Femur (tissue), 1 donor: ENCODE measurements around the gene FASN.
A peak's percentile ranks its signal among the peaks of the same experiment; 100 is the strongest.

Source experiments
- DNase-seq: peaks from one replicate; pipeline ENCODE4 v3.0.0-alpha.2; 2017

Gene FASN

GRCh38 chr17:82072827-82073226, 25.2 kb downstream of the FASN start:
- no peak for DNase-seq

GRCh38 chr17:82070611-82071010, 27.4 kb downstream of the FASN start:
- DNase-seq, result no peak

GRCh38 chr17:82065638-82066303, 32.3 kb downstream of the FASN start, which contains the start of gene DUS1L:
Gene DUS1L (minus strand): TSS chr17:82065804. CDS start chr17:82065059, 745 bp downstream.
- peak; percentile 66 for DNase-seq

GRCh38 chr17:82065193-82065637, 32.8 kb downstream of the FASN start:
- DNase-seq, result peak; percentile 23

- peak; percentile 16 for DNase-seq
Measured at GRCh38 chr17:82064433-82065192, 33.4 kb downstream of the FASN start.

- DNase-seq, result peak; percentile 21
Measured at GRCh38 chr17:82063424-82064415, 34.3 kb downstream of the FASN start.

- no peak for DNase-seq
Measured at GRCh38 chr17:82062984-82063368, 35.1 kb downstream of the FASN start.

GRCh38 chr17:82062076-82062983, 35.7 kb downstream of the FASN start:
- peak; percentile 15 for DNase-seq

GRCh38 chr17:82061047-82061925, 36.8 kb downstream of the FASN start:
- DNase-seq, result peak; percentile 22

GRCh38 chr17:82060614-82061013, 37.4 kb downstream of the FASN start:
- DNase-seq, result peak; percentile 16

- DNase-seq, result peak; percentile 14
Measured at GRCh38 chr17:82060001-82060380, 38.0 kb downstream of the FASN start.

GRCh38 chr17:82059272-82060000, 38.6 kb downstream of the FASN start:
- peak; percentile 21 for DNase-seq

- no peak for DNase-seq
Measured at GRCh38 chr17:82058855-82059249, 39.2 kb downstream of the FASN start.

- peak; percentile 20 for DNase-seq
Measured at GRCh38 chr17:82058230-82058854, 39.7 kb downstream of the FASN start.

GRCh38 chr17:82056729-82057621, 41.1 kb downstream of the FASN start:
- peak; percentile 23 for DNase-seq

GRCh38 chr17:82055965-82056728, 41.9 kb downstream of the FASN start:
- DNase-seq, result peak; percentile 20
